Testis (tissue), 2 donors: ENCODE results near the gene DEFB115.

Experiments used
- CTCF ChIP-seq, 3 experiments: fragments of 450-650 bp in 2 of 3; fragments of 200-600 bp in 1 of 3; sonication (generic) in 1 of 3; IDR thresholded peaks; one replicate each; pipeline ENCODE4 v1.5.1; 2016 to 2019; ENCODE audit warnings: antibody characterized with exemption in 3 of 3, mild to moderate bottlenecking in 2 of 3, moderate library complexity in 1 of 3
- POLR2A ChIP-seq: fragments of 450-650 bp; IDR thresholded peaks from one replicate; pipeline ENCODE4 v1.6.1; 2017; ENCODE audit warnings: antibody characterized with exemption, mild to moderate bottlenecking, moderate library complexity

GRCh38 chr20:31260326-31260932 lies 3.0 kb downstream of the DEFB115 start:
- TF ChIP-seq CTCF (IDR thresholded peaks at IDR 0.05) (peak; percentile 14 to 51 (median 23)), POLR2A (no peak)
